Measurements from ENCODE around the gene ZPR1. TPM values are rescaled to one million over a fixed set of nuclear protein-coding genes. Genes with fewer than 3 reads are reported as not detected.

Gene ZPR1
- total RNA-seq, 1 experiment from 2014 or later, result 29.6 TPM

GRCh38 chr11:116787436-116787785 is 412 bp downstream of the ZPR1 start:
- H3F3A ChIP-seq (ENCODE audit: insufficient read depth, low read depth), result no peaks in the 10 kb centered on the region; the same call in 1 of the 2 replicates
- no peaks in the 10 kb centered on the region for H3K27me3 ChIP-seq (ENCODE audit: insufficient read depth, low read depth)
- H4K20me1 ChIP-seq (ENCODE audit: insufficient read depth), result no peaks in the 10 kb centered on the region
- peak overlapping the region; percentile 95 for H2AFZ ChIP-seq
- H3K9me3 ChIP-seq (ENCODE audit: insufficient read depth, low read depth), result no peaks in the 10 kb centered on the region
- H3K4me2 ChIP-seq, result peak overlapping the region; percentile 91
- no peaks in the 10 kb centered on the region for H3K9me2 ChIP-seq (ENCODE audit: insufficient read depth)
- no TSS peak for BruUV-seq (replicated peaks)
- ChIA-PET POLR2A (ENCODE audit: unreplicated experiment) (interaction anchor here (0.7 kb wide), 1 partner anchor 339 kb away, joined by 5 read pairs; no protein-coding TSS in a partner anchor), CTCF (interaction anchor here (1.0 to 1.2 kb wide), 2 partner anchors 48 to 319 kb away, joined by 4 to 11 read pairs; no protein-coding TSS in a partner anchor)
- peaks cover 12% of the 10 kb centered on the region for H3K4me1 ChIP-seq (replicated peaks; ENCODE audit: insufficient read depth)
- intact Hi-C loops (cut with micrococcal nuclease; ENCODE audit: unreplicated experiment), result loop anchor here (5.0 kb wide), 2 partner anchors 50 to 445 kb away; partner anchors contain the start of genes APOA1, PCSK7 and RNF214
- H3K4me3 ChIP-seq, result peak overlapping the region; percentile 76
- DNase-seq, result no peak
- H3K36me3 ChIP-seq (ENCODE audit: low read depth), result peaks cover 38% of the 10 kb centered on the region
- peaks cover 21% of the 10 kb centered on the region for H3K79me2 ChIP-seq (ENCODE audit: low read depth)
- TF ChIP-seq CTCF (conservative IDR thresholded peaks at IDR 0.05) (no peak), EZH2 (IDR thresholded peaks at IDR 0.05; ENCODE audit: low read depth) (no peak)
- H3K27ac ChIP-seq, result no peak overlapping the region; the same call in 1 of the 2 replicates

- no peaks in the 10 kb centered on the region for H3K27me3 ChIP-seq (ENCODE audit: insufficient read depth, low read depth)
- POLR2A ChIA-PET (ENCODE audit: unreplicated experiment), result interaction anchor here (0.7 kb wide), 1 partner anchor 340 kb away, joined by 5 read pairs; no protein-coding TSS in a partner anchor
- H3K9me2 ChIP-seq (ENCODE audit: insufficient read depth), result no peaks in the 10 kb centered on the region
- TSS peak; percentile 55 for BruUV-seq (replicated peaks)
- TF ChIP-seq EZH2 (IDR thresholded peaks at IDR 0.05; ENCODE audit: low read depth) (no peak), CTCF (conservative IDR thresholded peaks at IDR 0.05) (no peak)
- peak overlapping the region; percentile 76 for H3K4me3 ChIP-seq
- intact Hi-C loops (cut with micrococcal nuclease; ENCODE audit: unreplicated experiment), result loop anchor here (5.0 kb wide), 2 partner anchors 50 to 445 kb away; partner anchors contain the start of genes APOA1, PCSK7 and RNF214
- no peak overlapping the region for H3K27ac ChIP-seq
- H3K9me3 ChIP-seq (ENCODE audit: insufficient read depth, low read depth), result no peaks in the 10 kb centered on the region
- H3F3A ChIP-seq (ENCODE audit: insufficient read depth, low read depth), result no peaks in the 10 kb centered on the region
- H3K36me3 ChIP-seq (ENCODE audit: low read depth), result peaks cover 43% of the 10 kb centered on the region
- CTCF ChIA-PET, result interaction anchor here (1.0 to 1.2 kb wide), 2 partner anchors 49 to 319 kb away, joined by 4 to 11 read pairs; no protein-coding TSS in a partner anchor
- no peaks in the 10 kb centered on the region for H4K20me1 ChIP-seq (ENCODE audit: insufficient read depth)
- peaks cover 12% of the 10 kb centered on the region for H3K4me1 ChIP-seq (replicated peaks; ENCODE audit: insufficient read depth)
- H2AFZ ChIP-seq, result peak overlapping the region; percentile 95
- no peak for DNase-seq
- peaks cover 21% of the 10 kb centered on the region for H3K79me2 ChIP-seq (ENCODE audit: low read depth)
- H3K4me2 ChIP-seq, result peak overlapping the region; percentile 91
Observed at GRCh38 chr11:116786966-116787365, 857 bp downstream of the ZPR1 start.

GRCh38 chr11:116786326-116786725 is 1.5 kb downstream of the ZPR1 start:
- Histone ChIP-seq H3K4me2 (peak overlapping the region; percentile 91), H4K20me1 (ENCODE audit: insufficient read depth) (no peaks in the 10 kb centered on the region), H3K27ac (no peak overlapping the region), H3K36me3 (ENCODE audit: low read depth) (peaks cover 45% of the 10 kb centered on the region), H3K4me3 (no peak overlapping the region; the same call in 1 of the 2 replicates), H3F3A (ENCODE audit: insufficient read depth, low read depth) (no peaks in the 10 kb centered on the region), H3K9me2 (ENCODE audit: insufficient read depth) (no peaks in the 10 kb centered on the region), H3K4me1 (replicated peaks; ENCODE audit: insufficient read depth) (peaks cover 12% of the 10 kb centered on the region), H3K79me2 (ENCODE audit: low read depth) (peaks cover 21% of the 10 kb centered on the region), H3K9me3 (ENCODE audit: insufficient read depth, low read depth) (no peaks in the 10 kb centered on the region), H3K27me3 (ENCODE audit: insufficient read depth, low read depth) (no peaks in the 10 kb centered on the region), H2AFZ (no peak overlapping the region)
- intact Hi-C loops (cut with micrococcal nuclease; ENCODE audit: unreplicated experiment), result loop anchor here (5.0 kb wide), 2 partner anchors 51 to 446 kb away; partner anchors contain the start of genes APOA1, PCSK7 and RNF214
- DNase-seq, result no peak
- TF ChIP-seq CTCF (conservative IDR thresholded peaks at IDR 0.05) (no peak), EZH2 (IDR thresholded peaks at IDR 0.05; ENCODE audit: low read depth) (no peak)
- no TSS peak for BruUV-seq (replicated peaks)
- CTCF ChIA-PET, result interaction anchor here (0.6 kb wide), 2 partner anchors 48 to 320 kb away, joined by 4 to 8 read pairs; no protein-coding TSS in a partner anchor
- POLR2A ChIA-PET (ENCODE audit: unreplicated experiment), result no interaction called here

Measured in PC-9 (cell line).